LNCAP (cell line): ENCODE measurements around the gene CASP8.

Experiments used
- TF ChIP-seq, protein P1 (sequence below): fragments of 450-650 bp; IDR thresholded peaks from 2 replicates; pipeline ENCODE4 v1.5.1; 2017; ENCODE audit warnings: mild to moderate bottlenecking

Gene CASP8

DNA sequence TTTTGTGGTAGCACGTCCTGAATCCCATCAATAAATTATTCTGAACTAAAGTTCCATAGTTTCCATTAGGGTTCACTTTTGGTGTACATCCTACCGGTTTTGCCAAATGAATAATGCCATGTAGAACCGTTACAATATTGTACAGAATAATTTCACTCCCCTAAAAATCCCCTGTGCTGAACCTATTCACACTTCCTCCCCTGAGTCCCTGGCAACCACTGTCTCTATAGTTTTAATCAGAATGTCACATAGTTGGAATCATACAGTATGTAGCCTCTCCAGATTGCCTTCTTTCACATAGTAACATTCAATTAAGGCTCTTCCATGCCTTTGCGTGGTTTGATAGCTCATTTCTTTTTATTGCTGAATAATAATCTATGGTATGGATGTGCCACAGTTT, 9.6 kb upstream of the CASP8 start:
- TF ChIP-seq, protein P1, sequence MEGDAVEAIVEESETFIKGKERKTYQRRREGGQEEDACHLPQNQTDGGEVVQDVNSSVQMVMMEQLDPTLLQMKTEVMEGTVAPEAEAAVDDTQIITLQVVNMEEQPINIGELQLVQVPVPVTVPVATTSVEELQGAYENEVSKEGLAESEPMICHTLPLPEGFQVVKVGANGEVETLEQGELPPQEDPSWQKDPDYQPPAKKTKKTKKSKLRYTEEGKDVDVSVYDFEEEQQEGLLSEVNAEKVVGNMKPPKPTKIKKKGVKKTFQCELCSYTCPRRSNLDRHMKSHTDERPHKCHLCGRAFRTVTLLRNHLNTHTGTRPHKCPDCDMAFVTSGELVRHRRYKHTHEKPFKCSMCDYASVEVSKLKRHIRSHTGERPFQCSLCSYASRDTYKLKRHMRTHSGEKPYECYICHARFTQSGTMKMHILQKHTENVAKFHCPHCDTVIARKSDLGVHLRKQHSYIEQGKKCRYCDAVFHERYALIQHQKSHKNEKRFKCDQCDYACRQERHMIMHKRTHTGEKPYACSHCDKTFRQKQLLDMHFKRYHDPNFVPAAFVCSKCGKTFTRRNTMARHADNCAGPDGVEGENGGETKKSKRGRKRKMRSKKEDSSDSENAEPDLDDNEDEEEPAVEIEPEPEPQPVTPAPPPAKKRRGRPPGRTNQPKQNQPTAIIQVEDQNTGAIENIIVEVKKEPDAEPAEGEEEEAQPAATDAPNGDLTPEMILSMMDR, result no peak

DNA sequence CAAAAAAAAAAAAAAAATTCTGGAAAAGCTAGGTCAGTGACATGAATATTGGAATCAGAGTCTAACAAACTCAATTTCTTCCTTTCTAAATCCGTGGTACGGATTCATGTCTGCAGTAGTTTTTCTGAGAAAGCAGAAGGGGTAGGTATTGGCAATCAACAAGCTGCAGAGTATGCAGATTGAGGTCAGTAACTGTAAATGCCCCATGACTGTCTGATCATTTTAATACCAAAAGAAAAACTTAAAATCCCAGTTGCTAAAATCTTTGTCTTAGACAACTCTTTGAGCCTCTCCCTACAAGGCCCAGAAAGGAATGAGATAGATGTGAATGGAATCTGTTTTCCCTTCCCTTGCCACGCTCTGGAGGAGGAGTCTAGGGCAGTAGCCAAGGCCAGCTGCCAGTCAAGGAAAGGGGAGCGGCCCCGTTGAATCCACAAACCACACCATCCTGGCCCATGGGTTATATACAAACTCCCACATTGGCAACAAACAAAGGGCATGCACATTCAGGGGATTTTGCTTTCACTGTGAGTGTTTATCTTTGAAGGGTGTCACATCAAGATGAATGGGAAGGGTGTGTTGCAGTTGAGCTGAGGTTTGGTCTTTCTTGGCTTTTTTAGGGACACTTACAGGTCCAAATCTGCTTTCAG, 6.1 kb upstream of the CASP8 start:
- TF ChIP-seq, protein P1, result no peak

DNA sequence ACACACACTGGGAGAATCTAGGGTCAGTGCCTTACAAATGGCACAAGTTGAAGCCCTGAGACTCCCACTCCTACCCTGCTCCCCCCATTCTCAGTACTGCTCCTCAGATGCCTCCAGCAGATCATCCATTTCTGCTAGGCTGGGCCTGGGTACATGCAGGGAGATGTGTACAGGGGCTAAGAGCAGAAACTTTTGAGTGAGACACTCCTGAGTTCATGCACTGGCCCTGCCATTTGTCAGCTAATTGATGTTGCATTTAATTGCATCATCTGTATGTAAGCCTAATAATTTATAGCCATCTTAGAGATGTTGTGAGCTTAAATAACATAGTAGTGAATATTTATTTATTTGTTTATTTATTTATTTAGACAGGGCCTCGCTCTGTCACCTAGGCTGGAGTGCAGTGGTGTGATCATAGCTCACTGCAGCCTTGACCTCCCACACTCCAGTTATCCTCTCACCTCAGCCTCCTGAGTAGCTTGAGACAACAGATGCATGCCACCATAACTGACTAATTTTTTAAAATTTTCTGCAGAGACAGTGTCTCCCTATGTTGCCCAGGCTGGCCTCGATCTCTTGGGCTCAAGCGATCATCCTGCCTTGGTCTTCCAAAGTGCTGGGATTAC, 4.8 kb upstream of the CASP8 start:
- TF ChIP-seq, protein P1, result no peak

DNA sequence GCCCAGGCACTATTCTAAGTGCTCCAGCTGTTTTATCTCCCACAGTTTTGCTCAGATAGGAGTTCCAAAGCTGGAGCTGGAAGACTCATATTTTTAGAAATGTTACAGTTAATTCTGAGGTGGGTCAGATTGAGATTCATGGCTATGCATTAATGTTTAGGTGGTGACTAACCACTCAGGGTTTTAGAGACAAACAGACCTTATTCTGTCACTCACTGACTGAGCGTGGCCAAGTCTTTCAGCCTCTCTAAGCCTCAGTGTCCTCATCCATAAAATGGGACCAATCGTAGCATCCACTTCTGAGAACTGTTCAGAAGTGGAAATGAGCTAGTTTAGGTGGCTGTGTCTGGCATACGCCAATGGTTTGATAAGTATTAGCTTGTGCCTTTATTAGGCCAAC, 4.3 kb upstream of the CASP8 start:
- TF ChIP-seq, protein P1, result no peak

DNA sequence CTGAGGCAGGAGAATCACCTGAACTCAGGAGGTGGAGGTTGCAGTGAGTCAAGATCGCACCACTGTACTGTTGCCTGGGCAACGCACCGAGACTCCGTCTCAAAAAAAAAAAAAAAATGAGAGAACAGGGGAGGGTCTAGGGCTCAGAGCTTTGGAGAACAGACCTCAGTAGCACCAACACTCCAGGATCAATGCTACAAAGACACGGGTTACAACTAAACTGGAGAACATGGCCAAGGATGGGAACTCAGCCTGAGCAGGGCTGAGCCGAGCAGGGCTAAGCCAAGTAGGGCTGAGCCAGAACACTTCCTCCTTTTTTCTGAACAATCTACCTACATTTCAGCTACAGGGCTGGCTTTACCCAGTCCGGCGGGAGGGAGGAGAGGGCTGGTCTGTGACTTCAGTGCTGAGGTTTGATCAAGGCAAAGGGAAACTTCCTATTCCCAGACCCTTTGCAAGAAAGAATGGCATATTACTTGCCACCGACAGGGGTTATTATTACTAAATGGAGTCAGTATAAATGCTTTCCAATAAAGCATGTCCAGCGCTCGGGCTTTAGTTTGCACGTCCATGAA, 2.9 kb upstream of the CASP8 start:
- TF ChIP-seq, protein P1, result no peak

DNA sequence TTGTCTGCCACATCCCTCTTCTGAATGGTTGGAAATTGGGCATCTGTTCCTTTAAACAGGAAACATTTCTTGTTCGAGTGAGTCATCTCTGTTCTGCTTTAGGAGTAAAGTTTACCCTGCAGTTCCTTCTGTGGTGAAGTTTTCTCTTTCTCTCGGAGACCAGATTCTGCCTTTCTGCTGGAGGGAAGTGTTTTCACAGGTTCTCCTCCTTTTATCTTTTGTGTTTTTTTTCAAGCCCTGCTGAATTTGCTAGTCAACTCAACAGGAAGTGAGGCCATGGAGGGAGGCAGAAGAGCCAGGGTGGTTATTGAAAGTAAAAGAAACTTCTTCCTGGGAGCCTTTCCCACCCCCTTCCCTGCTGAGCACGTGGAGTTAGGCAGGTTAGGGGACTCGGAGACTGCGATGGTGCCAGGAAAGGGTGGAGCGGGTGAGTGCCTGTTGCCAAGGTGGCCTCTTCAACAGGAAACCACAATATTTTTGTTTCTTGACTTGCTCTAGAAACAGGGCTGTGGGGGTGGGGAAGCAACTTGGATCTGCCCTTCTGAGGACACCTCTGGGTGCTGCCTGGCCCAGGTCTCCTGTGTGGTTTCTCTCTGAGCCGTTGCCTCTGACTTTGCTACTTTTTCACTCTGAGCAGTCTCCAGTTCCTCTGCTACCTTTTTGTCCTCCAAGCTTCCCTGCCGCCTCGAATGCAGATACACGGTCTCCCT, 2.2 kb upstream of the CASP8 start:
- TF ChIP-seq, protein P1, result no peak

DNA sequence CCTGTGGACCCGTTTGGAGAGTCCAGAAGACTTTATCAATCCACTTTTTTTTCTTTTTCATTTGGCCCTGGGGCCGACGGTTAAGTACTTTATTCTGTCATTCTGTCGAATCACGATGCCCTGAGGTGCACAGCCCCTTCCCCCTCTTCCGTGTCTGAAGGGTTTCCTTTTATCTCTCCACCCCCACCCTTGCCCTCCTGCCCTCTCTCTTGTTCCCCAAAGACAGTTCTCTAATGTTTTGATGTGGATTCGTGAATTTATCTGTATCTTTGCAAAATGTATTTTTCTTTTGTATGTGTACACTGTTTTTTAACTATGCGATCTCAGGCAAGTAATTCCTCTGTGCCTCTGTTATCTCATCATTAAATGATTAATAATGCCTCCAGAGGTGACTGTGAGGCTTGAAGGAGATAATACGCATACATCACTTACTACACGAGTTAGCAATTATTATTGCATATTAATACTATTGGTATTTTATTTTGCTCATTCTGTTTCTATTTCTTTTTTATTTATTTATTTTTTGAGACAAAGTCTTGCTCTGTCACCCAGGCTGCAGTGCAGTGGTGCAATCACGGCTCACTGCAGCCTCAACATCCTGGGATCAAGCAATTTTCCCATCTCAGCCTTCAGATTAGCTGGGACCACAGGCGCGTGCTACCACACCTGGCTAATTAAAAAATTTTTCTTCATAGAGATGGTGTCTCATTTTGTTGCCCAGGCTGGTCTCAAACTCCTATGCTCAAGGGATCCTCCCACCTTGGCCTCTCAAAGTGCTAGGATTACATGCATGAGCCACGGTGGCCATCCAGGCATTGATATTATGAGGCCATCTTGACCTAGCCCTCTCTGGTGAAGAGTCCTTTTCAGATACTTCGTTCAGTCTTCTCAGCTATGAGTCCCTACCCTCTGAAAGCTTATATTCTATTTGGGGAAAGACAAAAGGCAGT, 1.4 kb upstream of the CASP8 start:
- TF ChIP-seq, protein P1, result no peak
